Tibial nerve (tissue), 4 donors: Measurements from ENCODE around the gene MROH7.

Experiments used
- EP300 ChIP-seq, 2 donors: sonication (generic); formaldehyde crosslinking; IDR thresholded peaks; one replicate each; pipeline ENCODE4 v1.6.1; 2017; ENCODE audit warnings: antibody characterized with exemption in 2 of 2, mild to moderate bottlenecking in 1 of 2
- POLR2A ChIP-seq, 2 donors: fragments of 450-650 bp; IDR thresholded peaks; one replicate each; pipeline ENCODE4 v1.6.1; 2017; ENCODE audit warnings: antibody characterized with exemption in 2 of 2, mild to moderate bottlenecking in 2 of 2, moderate library complexity in 2 of 2
- TF ChIP-seq, protein P1 (sequence below), 5 experiments: fragments of 200-600 bp in 3 of 5; fragments of 450-650 bp in 2 of 5; sonication (generic) in 3 of 5; IDR thresholded peaks; one replicate each; pipeline ENCODE4 v1.5.1; 2016 to 2019; ENCODE audit warnings: antibody characterized with exemption in 5 of 5, mild to moderate bottlenecking in 3 of 5, moderate library complexity in 2 of 5

DNA sequence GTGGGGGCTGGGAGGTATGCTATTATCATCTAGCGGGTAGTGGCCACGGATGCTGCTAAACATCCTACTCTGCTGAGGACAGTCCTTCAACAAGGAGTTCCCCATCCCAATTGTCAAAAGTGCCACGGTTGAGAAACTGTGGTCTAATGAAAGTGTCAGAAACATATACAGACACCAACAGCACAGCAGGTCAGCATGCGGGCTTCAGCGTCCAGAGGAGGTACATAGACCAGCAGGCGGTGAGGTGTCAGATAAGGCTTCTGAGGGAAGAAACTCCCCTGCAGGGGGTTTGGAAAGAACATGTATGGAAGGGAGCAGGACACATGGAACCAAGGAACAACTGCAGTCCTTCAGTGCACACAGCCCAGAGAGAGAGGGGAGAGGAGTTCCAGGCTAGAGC, 69.3 kb downstream of the MROH7 start:
- TF ChIP-seq, protein P1, sequence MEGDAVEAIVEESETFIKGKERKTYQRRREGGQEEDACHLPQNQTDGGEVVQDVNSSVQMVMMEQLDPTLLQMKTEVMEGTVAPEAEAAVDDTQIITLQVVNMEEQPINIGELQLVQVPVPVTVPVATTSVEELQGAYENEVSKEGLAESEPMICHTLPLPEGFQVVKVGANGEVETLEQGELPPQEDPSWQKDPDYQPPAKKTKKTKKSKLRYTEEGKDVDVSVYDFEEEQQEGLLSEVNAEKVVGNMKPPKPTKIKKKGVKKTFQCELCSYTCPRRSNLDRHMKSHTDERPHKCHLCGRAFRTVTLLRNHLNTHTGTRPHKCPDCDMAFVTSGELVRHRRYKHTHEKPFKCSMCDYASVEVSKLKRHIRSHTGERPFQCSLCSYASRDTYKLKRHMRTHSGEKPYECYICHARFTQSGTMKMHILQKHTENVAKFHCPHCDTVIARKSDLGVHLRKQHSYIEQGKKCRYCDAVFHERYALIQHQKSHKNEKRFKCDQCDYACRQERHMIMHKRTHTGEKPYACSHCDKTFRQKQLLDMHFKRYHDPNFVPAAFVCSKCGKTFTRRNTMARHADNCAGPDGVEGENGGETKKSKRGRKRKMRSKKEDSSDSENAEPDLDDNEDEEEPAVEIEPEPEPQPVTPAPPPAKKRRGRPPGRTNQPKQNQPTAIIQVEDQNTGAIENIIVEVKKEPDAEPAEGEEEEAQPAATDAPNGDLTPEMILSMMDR (IDR thresholded peaks at IDR 0.05), result no peak
- TF ChIP-seq POLR2A (IDR thresholded peaks at IDR 0.05) (no peak), EP300 (IDR thresholded peaks at IDR 0.05) (no peak)
